Measurements from ENCODE around the gene CLIC4.

CLIC4 gene

GRCh38 chr1:24825174-24825573, 79.9 kb downstream of the CLIC4 start:
- ChIA-PET CTCF (interaction anchor here (0.8 to 10.6 kb wide), 3 partner anchors 11 to 136 kb away, joined by 4 to 189 read pairs (median 23); no protein-coding TSS in a partner anchor), POLR2A (interaction anchor here (1.0 kb wide), 1 partner anchor 80 kb away, joined by 3 read pairs; the partner anchor contains the start of gene CLIC4)
- no peak for DNase-seq
- Histone ChIP-seq H3K9me3 (ENCODE audit: control extremely low read depth in 1 of 5, control insufficient read depth in 4 of 5, insufficient read depth in 2 of 5, low read depth in 1 of 5, low read length in 4 of 5) (no peaks in the 10 kb centered on the region), H3K4me1 (ENCODE audit: control extremely low read depth in 1 of 4, control insufficient read depth in 4 of 4, insufficient read depth in 4 of 4, low read length in 3 of 4) (peaks cover 0 to 12% (median 3%) of the 10 kb centered on the region in 4 experiments), H3K4me3 (ENCODE audit: control insufficient read depth in 1 of 7, extremely low read depth in 1 of 7, insufficient read depth in 4 of 7, low read depth in 2 of 7, low read length in 6 of 7) (no peak overlapping the region), H3K36me3 (ENCODE audit: control insufficient read depth in 4 of 4, insufficient read depth in 4 of 4, low read length in 3 of 4) (peaks cover 0 to 8% (median 2%) of the 10 kb centered on the region in 4 experiments), H3K27me3 (replicated peaks in 2 of 5; ENCODE audit: control insufficient read depth in 4 of 5, insufficient read depth in 5 of 5, low read length in 4 of 5) (no peaks in the 10 kb centered on the region), H3K27ac (ENCODE audit: insufficient read depth in 1 of 2, low read depth in 1 of 2, low read length in 2 of 2, poor library complexity in 1 of 2, severe bottlenecking in 2 of 2) (no peak overlapping the region)
- WGBS (ENCODE audit: insufficient coverage), result 100% methylated on average over 1 of the region's 3 CpGs

GRCh38 chr1:24826510-24826909, 81.3 kb downstream of the CLIC4 start:
- ChIA-PET POLR2A (interaction anchor here (1.0 kb wide), 1 partner anchor 81 kb away, joined by 3 read pairs; the partner anchor contains the start of gene CLIC4), CTCF (interaction anchor here (1.2 to 10.6 kb wide), 5 partner anchors 9 to 628 kb away, joined by 3 to 189 read pairs (median 23); no protein-coding TSS in a partner anchor)
- Histone ChIP-seq H3K4me3 (ENCODE audit: control insufficient read depth in 1 of 7, extremely low read depth in 1 of 7, insufficient read depth in 4 of 7, low read depth in 2 of 7, low read length in 6 of 7) (no peak overlapping the region), H3K27ac (ENCODE audit: insufficient read depth in 1 of 2, low read depth in 1 of 2, low read length in 2 of 2, poor library complexity in 1 of 2, severe bottlenecking in 2 of 2) (no peak overlapping the region), H3K27me3 (replicated peaks in 2 of 5; ENCODE audit: control insufficient read depth in 4 of 5, insufficient read depth in 5 of 5, low read length in 4 of 5) (no peaks in the 10 kb centered on the region), H3K4me1 (ENCODE audit: control extremely low read depth in 1 of 4, control insufficient read depth in 4 of 4, insufficient read depth in 4 of 4, low read length in 3 of 4) (peaks cover 0 to 12% (median 5%) of the 10 kb centered on the region in 4 experiments), H3K36me3 (ENCODE audit: control insufficient read depth in 4 of 4, insufficient read depth in 4 of 4, low read length in 3 of 4) (peaks cover 0 to 8% (median 2%) of the 10 kb centered on the region in 4 experiments), H3K9me3 (ENCODE audit: control extremely low read depth in 1 of 5, control insufficient read depth in 4 of 5, insufficient read depth in 2 of 5, low read depth in 1 of 5, low read length in 4 of 5) (no peaks in the 10 kb centered on the region)
- whole genome bisulfite sequencing (ENCODE audit: insufficient coverage), result no CpG with 5 or more reads among the region's 1 CpG
- no peak for DNase-seq

DNA sequence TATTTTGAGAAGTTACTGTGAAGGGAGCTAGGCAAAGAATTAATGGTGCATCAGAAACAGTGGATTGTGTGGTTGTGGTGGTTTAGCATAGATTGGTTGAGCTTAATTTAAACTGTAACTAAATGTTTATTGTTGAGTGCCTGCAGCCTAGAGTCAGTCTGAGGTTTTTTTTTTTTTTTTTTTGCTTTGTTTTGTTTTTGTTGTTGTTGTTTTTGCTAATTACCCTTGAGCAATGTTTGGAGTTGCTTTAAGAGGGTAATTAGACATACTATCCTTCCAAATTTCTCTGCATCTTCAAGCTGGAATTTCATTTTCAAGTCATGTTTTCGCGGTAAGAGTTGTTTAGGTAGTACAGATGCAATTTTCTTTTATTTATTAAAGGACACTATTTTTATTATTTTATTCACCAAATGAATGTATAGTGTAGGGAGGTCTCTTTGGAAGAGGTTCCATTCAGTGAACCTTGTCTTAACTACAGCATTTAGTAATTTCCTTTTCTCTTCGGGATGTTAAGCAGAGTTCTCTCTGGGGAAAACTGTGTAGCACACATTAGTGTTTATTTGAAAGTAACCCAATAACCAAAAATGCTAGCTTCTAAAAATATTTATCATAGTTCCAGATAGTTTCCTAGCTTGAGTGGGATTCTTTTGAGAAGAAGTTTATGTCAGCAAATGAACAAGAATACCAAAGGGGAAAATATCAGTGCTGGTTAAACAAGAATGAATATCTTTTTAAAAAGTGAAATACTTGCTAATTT, 82.3 kb downstream of the CLIC4 start:
- Histone ChIP-seq H3K36me3 (ENCODE audit: control insufficient read depth in 4 of 4, insufficient read depth in 4 of 4, low read length in 3 of 4) (peaks cover 0 to 6% (median 2%) of the 10 kb centered on the region in 4 experiments), H3K9me3 (ENCODE audit: control extremely low read depth in 1 of 5, control insufficient read depth in 4 of 5, insufficient read depth in 2 of 5, low read depth in 1 of 5, low read length in 4 of 5) (no peaks in the 10 kb centered on the region), H3K27ac (ENCODE audit: insufficient read depth in 1 of 2, low read depth in 1 of 2, low read length in 2 of 2, poor library complexity in 1 of 2, severe bottlenecking in 2 of 2) (no peak overlapping the region), H3K4me1 (ENCODE audit: control extremely low read depth in 1 of 4, control insufficient read depth in 4 of 4, insufficient read depth in 4 of 4, low read length in 3 of 4) (peaks cover 0 to 11% (median 5%) of the 10 kb centered on the region in 4 experiments), H3K4me3 (ENCODE audit: control insufficient read depth in 1 of 7, extremely low read depth in 1 of 7, insufficient read depth in 4 of 7, low read depth in 2 of 7, low read length in 6 of 7) (no peak overlapping the region), H3K27me3 (replicated peaks in 2 of 5; ENCODE audit: control insufficient read depth in 4 of 5, insufficient read depth in 5 of 5, low read length in 4 of 5) (no peaks in the 10 kb centered on the region)
- WGBS (ENCODE audit: insufficient coverage), result no CpG with 5 or more reads among the region's 3 CpGs
- CTCF ChIA-PET, result interaction anchor here (0.6 to 10.6 kb wide), 11 partner anchors 8 to 629 kb away, joined by 3 to 189 read pairs (median 4); partner anchors contain the start of gene CLIC4
- no peak for DNase-seq
- POLR2A ChIA-PET, result interaction anchor here (0.6 kb wide), 3 partner anchors 137 to 398 kb away, joined by 4 to 13 read pairs (median 6); no protein-coding TSS in a partner anchor

GRCh38 chr1:24828183-24828886, 83.1 kb downstream of the CLIC4 start:
- POLR2A ChIA-PET, result interaction anchor here (0.6 to 0.7 kb wide), 3 partner anchors 133 to 398 kb away, joined by 4 to 13 read pairs (median 5); no protein-coding TSS in a partner anchor
- H3K4me1 ChIP-seq (ENCODE audit: control extremely low read depth in 1 of 4, control insufficient read depth in 4 of 4, insufficient read depth in 4 of 4, low read length in 3 of 4), result peaks cover 0 to 8% (median 3%) of the 10 kb centered on the region in 4 experiments
- WGBS (ENCODE audit: insufficient coverage), result 100% methylated on average over 2 of the region's 4 CpGs
- H3K27me3 ChIP-seq (replicated peaks in 2 of 5; ENCODE audit: control insufficient read depth in 4 of 5, insufficient read depth in 5 of 5, low read length in 4 of 5), result no peaks in the 10 kb centered on the region
- CTCF ChIA-PET, result interaction anchor here (0.6 to 10.6 kb wide), 7 partner anchors 83 to 628 kb away, joined by 3 to 189 read pairs (median 4); partner anchors contain the start of gene CLIC4
- no peak overlapping the region for H3K4me3 ChIP-seq (ENCODE audit: control insufficient read depth in 1 of 7, extremely low read depth in 1 of 7, insufficient read depth in 4 of 7, low read depth in 2 of 7, low read length in 6 of 7)
- DNase-seq, result no peak
- H3K9me3 ChIP-seq (ENCODE audit: control extremely low read depth in 1 of 5, control insufficient read depth in 4 of 5, insufficient read depth in 2 of 5, low read depth in 1 of 5, low read length in 4 of 5), result no peaks in the 10 kb centered on the region
- no peak overlapping the region for H3K27ac ChIP-seq (ENCODE audit: insufficient read depth in 1 of 2, low read depth in 1 of 2, low read length in 2 of 2, poor library complexity in 1 of 2, severe bottlenecking in 2 of 2)
- peaks cover 0 to 6% (median 2%) of the 10 kb centered on the region in 4 experiments for H3K36me3 ChIP-seq (ENCODE audit: control insufficient read depth in 4 of 4, insufficient read depth in 4 of 4, low read length in 3 of 4)

DNA sequence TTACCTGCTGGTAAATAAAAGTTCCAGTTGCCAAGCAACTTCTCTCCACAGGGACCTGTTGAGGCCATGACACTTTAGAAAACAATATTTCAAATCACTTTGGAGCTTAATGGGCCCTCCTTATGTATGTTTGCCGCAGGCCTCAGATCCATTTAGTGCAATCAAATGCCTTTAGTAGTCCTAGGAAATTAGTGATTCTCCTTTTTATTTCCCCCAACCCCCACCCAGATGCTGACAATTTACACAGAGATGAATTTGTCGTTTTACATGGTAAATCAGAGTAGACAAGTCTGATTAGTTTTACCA, 83.6 kb downstream of the CLIC4 start:
- Histone ChIP-seq H3K4me3 (ENCODE audit: control insufficient read depth in 1 of 7, extremely low read depth in 1 of 7, insufficient read depth in 4 of 7, low read depth in 2 of 7, low read length in 6 of 7) (no peak overlapping the region), H3K27ac (ENCODE audit: insufficient read depth in 1 of 2, low read depth in 1 of 2, low read length in 2 of 2, poor library complexity in 1 of 2, severe bottlenecking in 2 of 2) (no peak overlapping the region), H3K4me1 (ENCODE audit: control extremely low read depth in 1 of 4, control insufficient read depth in 4 of 4, insufficient read depth in 4 of 4, low read length in 3 of 4) (peaks cover 0 to 8% (median 3%) of the 10 kb centered on the region in 4 experiments), H3K9me3 (ENCODE audit: control extremely low read depth in 1 of 5, control insufficient read depth in 4 of 5, insufficient read depth in 2 of 5, low read depth in 1 of 5, low read length in 4 of 5) (no peaks in the 10 kb centered on the region), H3K36me3 (ENCODE audit: control insufficient read depth in 4 of 4, insufficient read depth in 4 of 4, low read length in 3 of 4) (peaks cover 0 to 6% (median 2%) of the 10 kb centered on the region in 4 experiments), H3K27me3 (replicated peaks in 2 of 5; ENCODE audit: control insufficient read depth in 4 of 5, insufficient read depth in 5 of 5, low read length in 4 of 5) (no peaks in the 10 kb centered on the region)
- POLR2A ChIA-PET, result interaction anchor here (0.7 kb wide), 1 partner anchor 133 kb away, joined by 5 read pairs; no protein-coding TSS in a partner anchor
- CTCF ChIA-PET, result interaction anchor here (0.6 to 10.6 kb wide), 3 partner anchors 133 to 174 kb away, joined by 3 to 189 read pairs (median 38); no protein-coding TSS in a partner anchor
- DNase-seq, result no peak
- no CpG with 5 or more reads among the region's 2 CpGs for WGBS (ENCODE audit: insufficient coverage)

GRCh38 chr1:24830680-24831272, 85.5 kb downstream of the CLIC4 start:
- Histone ChIP-seq H3K9me3 (ENCODE audit: control extremely low read depth in 1 of 5, control insufficient read depth in 4 of 5, insufficient read depth in 2 of 5, low read depth in 1 of 5, low read length in 4 of 5) (no peaks in the 10 kb centered on the region), H3K4me1 (ENCODE audit: control extremely low read depth in 1 of 4, control insufficient read depth in 4 of 4, insufficient read depth in 4 of 4, low read length in 3 of 4) (peaks cover 0 to 5% (median 3%) of the 10 kb centered on the region in 4 experiments), H3K4me3 (ENCODE audit: control insufficient read depth in 1 of 7, extremely low read depth in 1 of 7, insufficient read depth in 4 of 7, low read depth in 2 of 7, low read length in 6 of 7) (no peak overlapping the region), H3K27ac (ENCODE audit: insufficient read depth in 1 of 2, low read depth in 1 of 2, low read length in 2 of 2, poor library complexity in 1 of 2, severe bottlenecking in 2 of 2) (no peak overlapping the region), H3K27me3 (replicated peaks in 2 of 5; ENCODE audit: control insufficient read depth in 4 of 5, insufficient read depth in 5 of 5, low read length in 4 of 5) (no peaks in the 10 kb centered on the region), H3K36me3 (ENCODE audit: control insufficient read depth in 4 of 4, insufficient read depth in 4 of 4, low read length in 3 of 4) (peaks cover 0 to 6% (median 2%) of the 10 kb centered on the region in 4 experiments)
- WGBS (ENCODE audit: insufficient coverage), result no CpG with 5 or more reads among the region's 3 CpGs
- peak; percentile 70 to 85 (median 80) for DNase-seq
- CTCF ChIA-PET, result interaction anchor here (0.6 to 10.6 kb wide), 27 partner anchors 10 to 375 kb away, joined by 3 to 189 read pairs (median 3); partner anchors contain the start of gene CLIC4
- POLR2A ChIA-PET, result interaction anchor here (1.3 kb wide), 1 partner anchor 142 kb away, joined by 4 read pairs; no protein-coding TSS in a partner anchor
